Fibroblast of lung (primary cell): ENCODE results near the gene TMEM63B. TPM values are rescaled to one million over a fixed set of nuclear protein-coding genes. Genes with fewer than 3 reads are reported as not detected.
"Not testable (repeated sequence)": the region's sequence is repeated elsewhere in the genome, so short reads cannot be mapped to it uniquely, and the experiment has no call there.

ENCODE experiments used
- DNase-seq, 2 donors: peaks; one replicate each; pipeline versions ENCODE4 v3.0.0 to v3.0.0-alpha.2; 2010; ENCODE audit warnings: low read depth in 2 of 2
- H2AFZ ChIP-seq: 2 replicates; pipeline ENCODE4 v1.5.1; 2012; ENCODE audit warnings: low read length, control low read depth, inconsistent platforms
- H3K27ac ChIP-seq: 2 replicates; pipeline ENCODE4 v1.5.1; 2011; ENCODE audit warnings: low read length, control low read depth; ENCODE audit not compliant: insufficient read depth
- H3K27me3 ChIP-seq: 2 replicates; pipeline ENCODE4 v1.5.1; 2011; ENCODE audit warnings: mild to moderate bottlenecking, low read length; ENCODE audit not compliant: control insufficient read depth, insufficient read depth
- H3K36me3 ChIP-seq: 2 replicates; pipeline ENCODE4 v1.5.1; 2011; ENCODE audit warnings: low read length; ENCODE audit not compliant: control insufficient read depth, insufficient read depth
- H3K4me1 ChIP-seq: 2 replicates; pipeline ENCODE4 v1.5.1; 2011; ENCODE audit warnings: low read length; ENCODE audit not compliant: control insufficient read depth, insufficient read depth; ENCODE audit errors: extremely low read depth
- H3K4me2 ChIP-seq: 2 replicates; pipeline ENCODE4 v1.5.1; 2011; ENCODE audit warnings: low read length, control low read depth; ENCODE audit not compliant: insufficient read depth; ENCODE audit errors: extremely low read depth
- H3K4me3 ChIP-seq, 4 experiments: fragments of 200-600 bp in 1 of 4; sonication (generic) in 1 of 4; replicated peaks in 1 of 4; 2 replicates each; pipeline ENCODE4 v1.5.1; 2011 to 2016; ENCODE audit warnings: low read length in 4 of 4, low read depth in 3 of 4, mild to moderate bottlenecking in 3 of 4, control low read depth in 2 of 4, inconsistent platforms in 1 of 4, mixed read lengths in 1 of 4; ENCODE audit not compliant: insufficient read depth in 1 of 4; ENCODE audit errors: control extremely low read depth in 1 of 4
- H3K79me2 ChIP-seq: 2 replicates; pipeline ENCODE4 v1.5.1; 2012; ENCODE audit warnings: mild to moderate bottlenecking, low read length, inconsistent platforms; ENCODE audit not compliant: control insufficient read depth, insufficient read depth
- H3K9ac ChIP-seq: 2 replicates; pipeline ENCODE4 v1.5.1; 2011; ENCODE audit warnings: mild to moderate bottlenecking, low read length, control low read depth; ENCODE audit not compliant: insufficient read depth
- H3K9me3 ChIP-seq: 2 replicates; pipeline ENCODE4 v1.5.1; 2012; ENCODE audit warnings: low read depth, low read length; ENCODE audit not compliant: control insufficient read depth, insufficient read depth
- H4K20me1 ChIP-seq: 2 replicates; pipeline ENCODE4 v1.5.1; 2011; ENCODE audit warnings: low read length; ENCODE audit not compliant: control insufficient read depth, insufficient read depth; ENCODE audit errors: extremely low read depth
- EZH2 ChIP-seq: IDR thresholded peaks from 2 replicates; pipeline ENCODE4 v1.5.1; 2012; ENCODE audit warnings: low read length, control low read depth, mild to moderate bottlenecking; ENCODE audit errors: missing control alignments
- polyA plus RNA-seq, 2 donors: library from polyadenylated mRNA; depleted of rRNA in 1 of 2; stranded (reverse) in 1 of 2; unstranded in 1 of 2; fragments of >200 nt; gene quantifications; 2 replicates each; pipeline ENCODE4 v1.2.1, GENCODE V29; 2011 to 2012; ENCODE audit warnings: missing spikeins in 1 of 2
- total RNA-seq: library from RNA; depleted of rRNA; stranded (reverse); fragments of >200 nt; gene quantifications from 2 replicates; pipeline ENCODE4 v1.2.1, GENCODE V29; 2014
- TF ChIP-seq, protein P1 (sequence below), 2 donors: IDR thresholded peaks in 1 of 2; conservative IDR thresholded peaks in 1 of 2; 1 replicate in 1 of 2; 2 replicates in 1 of 2; pipeline ENCODE4 v1.5.1; 2011 to 2012; ENCODE audit warnings: low read length in 2 of 2, control low read depth in 1 of 2, inconsistent platforms in 1 of 2, low read depth in 1 of 2, mild to moderate bottlenecking in 1 of 2

The TMEM63B gene
- total and polyA plus RNA-seq, 2 donors (not counting 1 experiment from before 2014, with no cell fraction given): 32.2 to 42.1 TPM

DNA sequence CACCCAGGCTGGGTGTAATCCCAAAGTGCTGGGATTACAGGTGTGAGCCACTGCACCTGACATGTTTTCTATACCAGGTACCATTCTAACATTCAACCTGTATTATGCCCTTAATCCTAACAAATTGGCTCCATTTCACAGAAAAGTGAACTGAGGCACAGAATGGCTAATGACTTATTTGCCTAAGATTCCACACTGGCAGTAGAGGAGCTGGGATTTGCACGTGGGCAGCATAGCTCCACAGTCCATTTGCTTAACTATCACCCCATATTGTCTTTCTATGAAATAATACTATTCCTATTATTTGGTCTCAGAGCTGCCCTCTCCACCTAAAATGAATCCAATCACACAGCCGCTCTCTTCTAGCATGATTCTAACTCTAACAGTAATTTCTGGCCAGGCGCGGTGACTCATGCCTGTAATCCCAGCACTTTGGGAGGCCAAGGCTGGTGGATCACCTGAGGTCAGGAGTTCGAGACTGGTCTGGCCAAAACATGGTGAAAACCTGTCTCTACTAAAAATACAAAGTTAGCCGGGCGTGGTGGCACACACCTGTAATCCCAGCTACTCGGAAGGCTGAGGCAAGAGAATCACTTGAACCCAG lies 66.1 kb downstream of the TMEM63B start:
- no peaks in the 10 kb centered on the region for H3K9me3 ChIP-seq
- H3K9ac ChIP-seq: no peak overlapping the region
- no peaks in the 10 kb centered on the region for H3K4me1 ChIP-seq
- no peak overlapping the region for H2AFZ ChIP-seq
- no peak overlapping the region for H3K4me3 ChIP-seq
- H3K36me3 ChIP-seq: no peaks in the 10 kb centered on the region
- no peaks in the 10 kb centered on the region for H4K20me1 ChIP-seq
- TF ChIP-seq, protein P1, sequence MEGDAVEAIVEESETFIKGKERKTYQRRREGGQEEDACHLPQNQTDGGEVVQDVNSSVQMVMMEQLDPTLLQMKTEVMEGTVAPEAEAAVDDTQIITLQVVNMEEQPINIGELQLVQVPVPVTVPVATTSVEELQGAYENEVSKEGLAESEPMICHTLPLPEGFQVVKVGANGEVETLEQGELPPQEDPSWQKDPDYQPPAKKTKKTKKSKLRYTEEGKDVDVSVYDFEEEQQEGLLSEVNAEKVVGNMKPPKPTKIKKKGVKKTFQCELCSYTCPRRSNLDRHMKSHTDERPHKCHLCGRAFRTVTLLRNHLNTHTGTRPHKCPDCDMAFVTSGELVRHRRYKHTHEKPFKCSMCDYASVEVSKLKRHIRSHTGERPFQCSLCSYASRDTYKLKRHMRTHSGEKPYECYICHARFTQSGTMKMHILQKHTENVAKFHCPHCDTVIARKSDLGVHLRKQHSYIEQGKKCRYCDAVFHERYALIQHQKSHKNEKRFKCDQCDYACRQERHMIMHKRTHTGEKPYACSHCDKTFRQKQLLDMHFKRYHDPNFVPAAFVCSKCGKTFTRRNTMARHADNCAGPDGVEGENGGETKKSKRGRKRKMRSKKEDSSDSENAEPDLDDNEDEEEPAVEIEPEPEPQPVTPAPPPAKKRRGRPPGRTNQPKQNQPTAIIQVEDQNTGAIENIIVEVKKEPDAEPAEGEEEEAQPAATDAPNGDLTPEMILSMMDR (conservative IDR thresholded peaks at IDR 0.05 in 1 of 2, IDR thresholded peaks at IDR 0.05 in 1 of 2; ENCODE audit: low read depth in 1 of 2, low read length in 2 of 2): no peak
- TF ChIP-seq EZH2: no peak
- H3K4me2 ChIP-seq: no peak overlapping the region
- no peak overlapping the region for H3K27ac ChIP-seq
- no peaks in the 10 kb centered on the region for H3K27me3 ChIP-seq
- no peaks in the 10 kb centered on the region for H3K79me2 ChIP-seq
- DNase-seq: no peak

- no peak overlapping the region for H3K27ac ChIP-seq
- TF ChIP-seq, protein P1 (conservative IDR thresholded peaks at IDR 0.05 in 1 of 2, IDR thresholded peaks at IDR 0.05 in 1 of 2; ENCODE audit: low read depth in 1 of 2, low read length in 2 of 2): no peak
- no peak for TF ChIP-seq EZH2
- H4K20me1 ChIP-seq: no peaks in the 10 kb centered on the region
- H3K4me3 ChIP-seq: no peak overlapping the region
- H3K9me3 ChIP-seq: no peaks in the 10 kb centered on the region
- no peak for DNase-seq
- H3K36me3 ChIP-seq: no peaks in the 10 kb centered on the region
- H3K4me1 ChIP-seq: no peaks in the 10 kb centered on the region
- no peak overlapping the region for H2AFZ ChIP-seq
- H3K27me3 ChIP-seq: no peaks in the 10 kb centered on the region
- no peak overlapping the region for H3K9ac ChIP-seq
- no peak overlapping the region for H3K4me2 ChIP-seq
- no peaks in the 10 kb centered on the region for H3K79me2 ChIP-seq
Measured at GRCh38 chr6:44194326-44194725, 67.0 kb downstream of the TMEM63B start.

DNA sequence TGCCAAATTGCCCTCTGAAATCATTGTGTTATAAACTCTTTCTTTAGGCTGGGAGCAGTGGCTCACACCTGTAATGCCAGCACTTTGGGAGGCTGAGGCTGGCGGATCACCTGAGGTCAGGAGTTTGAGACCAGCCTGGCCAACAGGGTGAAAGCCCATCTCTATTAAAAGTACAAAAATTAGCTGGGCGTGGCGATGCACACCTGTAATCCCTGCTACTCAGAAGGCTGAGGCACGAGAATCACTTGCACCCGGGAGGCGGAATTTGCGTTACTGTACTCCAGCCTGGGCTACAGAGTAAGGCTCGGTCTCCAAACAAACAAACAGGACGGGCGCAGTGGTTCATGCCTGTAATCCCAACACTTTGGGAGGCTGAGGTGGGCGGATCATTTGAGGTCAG lies 69.0 kb downstream of the TMEM63B start:
- H3K4me3 ChIP-seq, DNase-seq, H3K79me2 ChIP-seq, H2AFZ ChIP-seq, H3K4me1 ChIP-seq, H3K27me3 ChIP-seq, H3K9ac ChIP-seq, H4K20me1 ChIP-seq, H3K9me3 ChIP-seq, H3K36me3 ChIP-seq, H3K4me2 ChIP-seq, H3K27ac ChIP-seq: not testable (repeated sequence)
